ENCODE measurements around the gene PTPRR. TPM values are rescaled to one million over a fixed set of nuclear protein-coding genes. Genes with fewer than 3 reads are reported as not detected.

The PTPRR gene
- total and polyA plus RNA-seq, 2 donors (not counting 3 experiments of a cell fraction or from before 2014, with no cell fraction given): 0.46 to 1.1 TPM

DNA sequence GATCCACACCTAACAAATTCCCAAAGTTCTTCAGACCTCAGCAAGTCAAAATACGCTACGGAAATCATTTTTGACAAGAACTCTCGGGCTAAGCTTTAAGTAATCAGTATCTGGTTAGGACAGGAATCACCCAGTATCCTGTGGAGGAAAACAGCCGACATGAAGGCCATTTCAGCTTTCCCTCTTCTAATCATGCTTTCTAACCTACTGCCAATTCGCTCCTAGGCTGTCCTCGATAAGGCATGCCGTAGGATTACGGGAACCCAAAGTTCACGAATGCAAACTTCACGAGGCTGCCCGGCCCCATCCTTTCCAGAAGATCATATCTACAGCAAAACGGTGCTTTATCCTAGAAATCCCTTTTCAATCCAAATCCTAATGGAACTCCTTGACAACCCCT lies 201.5 kb downstream of the PTPRR start:
- intact Hi-C loops (cut with micrococcal nuclease): loop anchor here (1.0 to 2.0 kb wide), 7 partner anchors 28 to 142 kb away; partner anchors contain the start of gene PTPRB
- POLR2A ChIA-PET: no interaction called here
- CTCF ChIA-PET: interaction anchor here (0.6 to 5.2 kb wide), 40 partner anchors 11 to 841 kb away, joined by 3 to 119 read pairs (median 6); no protein-coding TSS in a partner anchor

DNA sequence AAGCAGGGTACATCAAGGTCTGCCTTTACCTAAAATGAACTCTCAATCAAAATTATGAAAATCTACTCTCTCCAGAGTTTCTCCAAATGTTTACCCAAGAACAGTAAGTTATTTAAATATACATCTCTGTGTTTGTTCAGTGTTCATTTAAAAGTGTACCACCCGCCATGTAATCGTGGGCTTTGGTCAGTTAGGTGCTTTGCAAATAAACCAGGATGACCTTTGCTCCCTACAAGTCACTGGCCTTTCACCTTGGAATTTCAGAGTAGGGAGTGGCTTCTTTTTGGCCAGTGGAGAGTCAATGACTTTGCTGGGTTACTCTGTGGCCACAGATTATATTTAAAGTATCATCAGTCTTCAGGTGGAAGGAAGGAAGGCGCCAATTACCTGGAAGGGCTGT lies 208.7 kb downstream of the PTPRR start:
- Histone ChIP-seq H3K36me3 (ENCODE audit: control insufficient read depth in 2 of 2, extremely low read depth in 1 of 2, insufficient read depth in 2 of 2, low read length in 2 of 2) (no peaks in the 10 kb centered on the region), H3K27ac (ENCODE audit: insufficient read depth, low read depth, low read length) (no peak overlapping the region), H2AFZ (ENCODE audit: low read depth, low read length) (no peak overlapping the region), H3K27me3 (ENCODE audit: control insufficient read depth in 2 of 2, insufficient read depth in 2 of 2, low read length in 2 of 2) (no peaks in the 10 kb centered on the region), H3K4me1 (ENCODE audit: control insufficient read depth, extremely low read depth, insufficient read depth, low read length) (no peaks in the 10 kb centered on the region), H3K9me1 (replicated peaks; ENCODE audit: control insufficient read depth, extremely low read depth, insufficient read depth, low read length) (no peaks in the 10 kb centered on the region), H3K9ac (replicated peaks; ENCODE audit: extremely low read depth, insufficient read depth, low read length) (no peak overlapping the region), H4K20me1 (replicated peaks; ENCODE audit: control insufficient read depth, extremely low read depth, insufficient read depth, low read length) (no peaks in the 10 kb centered on the region), H3K9me3 (replicated peaks; ENCODE audit: control insufficient read depth, insufficient read depth, low read length) (no peaks in the 10 kb centered on the region), H3K4me3 (replicated peaks in 1 of 3; ENCODE audit: insufficient read depth in 1 of 3, low read depth in 1 of 3, low read length in 3 of 3) (no peak overlapping the region), H3K79me2 (ENCODE audit: control insufficient read depth, insufficient read depth, low read length) (no peaks in the 10 kb centered on the region), H3K4me2 (ENCODE audit: insufficient read depth, low read length) (no peak overlapping the region)
- DNase-seq (ENCODE audit: low read depth, low spot score): no peak
- CTCF ChIA-PET: no interaction called here
- intact Hi-C loops (cut with micrococcal nuclease) (no loop called here), dilution Hi-C loops (cut with MboI; ENCODE audit: extremely low pct_ligation_motif_present, low sequenced_read_pairs) (loop anchor here (25.0 kb wide), 1 partner anchor 100 kb away; no protein-coding TSS in a partner anchor)
- TF ChIP-seq EZH2 (IDR thresholded peaks at IDR 0.05; ENCODE audit: borderline replicate concordance, low read depth, low read length, severe bottlenecking) (no peak), FOS (IDR thresholded peaks at IDR 0.05; ENCODE audit: borderline replicate concordance, insufficient read depth, low read length) (no peak), POLR2AphosphoS5 (IDR thresholded peaks at IDR 0.05; ENCODE audit: insufficient read depth, low read depth, low read length) (no peak), JUN (IDR thresholded peaks at IDR 0.05; ENCODE audit: borderline replicate concordance, insufficient read depth, insufficient read length, low read depth) (no peak), GATA2 (IDR thresholded peaks at IDR 0.05; ENCODE audit: insufficient read depth, insufficient read length, low read depth, low read length) (no peak), POLR2A (IDR thresholded peaks at IDR 0.05; ENCODE audit: low read depth, low read length) (no peak), MYC (IDR thresholded peaks at IDR 0.05; ENCODE audit: low read depth, low read length) (no peak)
- TF ChIP-seq, protein P1, sequence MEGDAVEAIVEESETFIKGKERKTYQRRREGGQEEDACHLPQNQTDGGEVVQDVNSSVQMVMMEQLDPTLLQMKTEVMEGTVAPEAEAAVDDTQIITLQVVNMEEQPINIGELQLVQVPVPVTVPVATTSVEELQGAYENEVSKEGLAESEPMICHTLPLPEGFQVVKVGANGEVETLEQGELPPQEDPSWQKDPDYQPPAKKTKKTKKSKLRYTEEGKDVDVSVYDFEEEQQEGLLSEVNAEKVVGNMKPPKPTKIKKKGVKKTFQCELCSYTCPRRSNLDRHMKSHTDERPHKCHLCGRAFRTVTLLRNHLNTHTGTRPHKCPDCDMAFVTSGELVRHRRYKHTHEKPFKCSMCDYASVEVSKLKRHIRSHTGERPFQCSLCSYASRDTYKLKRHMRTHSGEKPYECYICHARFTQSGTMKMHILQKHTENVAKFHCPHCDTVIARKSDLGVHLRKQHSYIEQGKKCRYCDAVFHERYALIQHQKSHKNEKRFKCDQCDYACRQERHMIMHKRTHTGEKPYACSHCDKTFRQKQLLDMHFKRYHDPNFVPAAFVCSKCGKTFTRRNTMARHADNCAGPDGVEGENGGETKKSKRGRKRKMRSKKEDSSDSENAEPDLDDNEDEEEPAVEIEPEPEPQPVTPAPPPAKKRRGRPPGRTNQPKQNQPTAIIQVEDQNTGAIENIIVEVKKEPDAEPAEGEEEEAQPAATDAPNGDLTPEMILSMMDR (IDR thresholded peaks at IDR 0.05; ENCODE audit: extremely low read depth in 1 of 2, insufficient read depth in 1 of 2, low read depth in 1 of 2, low read length in 2 of 2): no peak
- TF ChIP-seq, protein P2, sequence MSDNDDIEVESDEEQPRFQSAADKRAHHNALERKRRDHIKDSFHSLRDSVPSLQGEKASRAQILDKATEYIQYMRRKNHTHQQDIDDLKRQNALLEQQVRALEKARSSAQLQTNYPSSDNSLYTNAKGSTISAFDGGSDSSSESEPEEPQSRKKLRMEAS (IDR thresholded peaks at IDR 0.05; ENCODE audit: insufficient read depth, insufficient read length): no peak
- POLR2A ChIA-PET: no interaction called here
- no peak for FAIRE-seq
- no TSS peak for BruUV-seq (replicated peaks)

More for the DNA sequence above, 201.5 kb downstream of the PTPRR start:
- FAIRE-seq (no peak), DNase-seq (ENCODE audit: low read depth, low spot score) (peak; percentile 78)
- peak overlapping the region; percentile 34 for H3K27ac ChIP-seq (ENCODE audit: insufficient read depth, low read depth, low read length)
- H3K4me3 ChIP-seq (replicated peaks in 1 of 3; ENCODE audit: insufficient read depth in 1 of 3, low read depth in 1 of 3, low read length in 3 of 3): no peak overlapping the region
- TF ChIP-seq, protein P2 (IDR thresholded peaks at IDR 0.05; ENCODE audit: insufficient read depth, insufficient read length): no peak
- TF ChIP-seq GATA2 (IDR thresholded peaks at IDR 0.05; ENCODE audit: insufficient read depth, insufficient read length, low read depth, low read length) (peak; percentile 41), POLR2A (IDR thresholded peaks at IDR 0.05; ENCODE audit: low read depth, low read length) (no peak)
- peak overlapping the region; percentile 52 for H3K9ac ChIP-seq (replicated peaks; ENCODE audit: extremely low read depth, insufficient read depth, low read length)
- TSS peak; percentile 32 for BruUV-seq (replicated peaks)
- peak overlapping the region; percentile 65 for H3K4me2 ChIP-seq (ENCODE audit: insufficient read depth, low read length)
- H4K20me1 ChIP-seq (replicated peaks; ENCODE audit: control insufficient read depth, extremely low read depth, insufficient read depth, low read length): no peaks in the 10 kb centered on the region
- H2AFZ ChIP-seq (ENCODE audit: low read depth, low read length): peak overlapping the region; percentile 81
- H3K4me1 ChIP-seq (ENCODE audit: control insufficient read depth, extremely low read depth, insufficient read depth, low read length): peaks cover 30% of the 10 kb centered on the region
- dilution Hi-C loops (cut with MboI; ENCODE audit: extremely low pct_ligation_motif_present, low sequenced_read_pairs): loop anchor here (25.0 kb wide), 1 partner anchor 107 kb away; no protein-coding TSS in a partner anchor
- H3K9me1 ChIP-seq (replicated peaks; ENCODE audit: control insufficient read depth, extremely low read depth, insufficient read depth, low read length): no peaks in the 10 kb centered on the region
- no peaks in the 10 kb centered on the region for H3K79me2 ChIP-seq (ENCODE audit: control insufficient read depth, insufficient read depth, low read length)
- no peaks in the 10 kb centered on the region for H3K36me3 ChIP-seq (ENCODE audit: control insufficient read depth in 2 of 2, extremely low read depth in 1 of 2, insufficient read depth in 2 of 2, low read length in 2 of 2)
- H3K27me3 ChIP-seq (ENCODE audit: control insufficient read depth in 2 of 2, insufficient read depth in 2 of 2, low read length in 2 of 2): no peaks in the 10 kb centered on the region
- H3K9me3 ChIP-seq (replicated peaks; ENCODE audit: control insufficient read depth, insufficient read depth, low read length): no peaks in the 10 kb centered on the region
